HG02571 (cell line): ENCODE data around the gene TMEM266.
"Not testable (repeated sequence)": the region's sequence is repeated elsewhere in the genome, so short reads cannot be mapped to it uniquely, and the experiment has no call there.

Experiments used
- ATAC-seq: cut with Tn5 transposase; IDR thresholded peaks from one replicate; pipeline ENCODE4 v1.9.1; 2021; ENCODE audit warnings: mild to moderate bottlenecking, moderate library complexity; ENCODE audit not compliant: unreplicated experiment

The TMEM266 gene

GRCh38 chr15:76059320-76060117, at the start of gene TMEM266:
TMEM266 (plus strand) TSS chr15:76059985; CDS start chr15:76134264, 74,279 bp downstream.
- no peak for ATAC-seq

GRCh38 chr15:76010613-76011012, 49.2 kb upstream of the TMEM266 start:
- no peak for ATAC-seq

GRCh38 chr15:76011627-76012551, 47.9 kb upstream of the TMEM266 start, which contains the start of gene NRG4:
NRG4 (minus strand) TSS chr15:76012424; CDS start chr15:76011230, 1,194 bp downstream.
- no peak for ATAC-seq

- not testable (repeated sequence) for ATAC-seq
Observed at GRCh38 chr15:76013470-76013869, 46.3 kb upstream of the TMEM266 start.

- ATAC-seq, result no peak
Observed at GRCh38 chr15:76024021-76024768, 35.6 kb upstream of the TMEM266 start.

- ATAC-seq, result no peak
Observed at GRCh38 chr15:76032046-76032445, 27.7 kb upstream of the TMEM266 start.

- ATAC-seq, result no peak
Observed at GRCh38 chr15:76033438-76033837, 26.3 kb upstream of the TMEM266 start.

GRCh38 chr15:76034111-76034510, 25.7 kb upstream of the TMEM266 start:
- no peak for ATAC-seq

GRCh38 chr15:76035593-76035992, 24.2 kb upstream of the TMEM266 start:
- no peak for ATAC-seq

- no peak for ATAC-seq
Observed at GRCh38 chr15:76038512-76038911, 21.3 kb upstream of the TMEM266 start.

- not testable (repeated sequence) for ATAC-seq
Observed at GRCh38 chr15:76054201-76054600, 5.6 kb upstream of the TMEM266 start.

GRCh38 chr15:76056931-76057330, 2.9 kb upstream of the TMEM266 start:
- ATAC-seq, result no peak

GRCh38 chr15:76057332-76058000, 2.3 kb upstream of the TMEM266 start:
- no peak for ATAC-seq

- ATAC-seq, result no peak
Observed at GRCh38 chr15:76058714-76059319, 968 bp upstream of the TMEM266 start.

- no peak for ATAC-seq
Observed at GRCh38 chr15:76060118-76060989, 569 bp downstream of the TMEM266 start.

GRCh38 chr15:76061700-76062099, 1.9 kb downstream of the TMEM266 start:
- no peak for ATAC-seq

GRCh38 chr15:76062286-76062685, 2.5 kb downstream of the TMEM266 start:
- ATAC-seq, result no peak

- ATAC-seq, result no peak
Observed at GRCh38 chr15:76064375-76064774, 4.6 kb downstream of the TMEM266 start.

GRCh38 chr15:76065245-76065644, 5.5 kb downstream of the TMEM266 start:
- no peak for ATAC-seq
